Pancreas (tissue), 10 donors: ENCODE data around the gene NFIA. TPM values are rescaled to one million over a fixed set of nuclear protein-coding genes. Genes with fewer than 3 reads are reported as not detected.

ENCODE experiments used
- ATAC-seq, 4 donors: fragments of 200-7000 bp; cut with Tn5 transposase; one replicate each; pipeline versions ENCODE4 v1.8.0 to v1.9.1; 2020; ENCODE audit warnings: mild to moderate bottlenecking in 4 of 4, moderate library complexity in 4 of 4
- DNase-seq, 6 donors: peaks; one replicate each; pipeline ENCODE4 v3.0.0-alpha.2; 2020
- FAIRE-seq: peaks from 2 replicates; lab custom pipeline; 2012; peaks lifted over from hg19 to GRCh38; lab: Jason Lieb, UNC
- H3K27ac ChIP-seq, 4 donors: fragments of 200-600 bp; sonication (generic); 1 replicate in 3 of 4; 2 replicates in 1 of 4; pipeline versions ENCODE4 v1.5.0 to v1.8.0; 2020
- H3K27me3 ChIP-seq, 4 donors: fragments of 200-600 bp; one replicate each; pipeline ENCODE4 v1.8.0; 2021
- H3K36me3 ChIP-seq, 3 donors: fragments of 200-600 bp; sonication (generic) in 1 of 3; one replicate each; pipeline versions ENCODE4 v1.5.0 to v1.8.0; 2020 to 2021
- H3K4me1 ChIP-seq, 3 donors: fragments of 200-600 bp; one replicate each; pipeline ENCODE4 v1.8.0; 2021
- H3K4me3 ChIP-seq, 4 donors: fragments of 200-600 bp; sonication (generic) in 2 of 4; one replicate each; pipeline versions ENCODE4 v1.5.0 to v1.8.0; 2020 to 2021
- H3K9me3 ChIP-seq, 4 donors: fragments of 200-600 bp; one replicate each; pipeline ENCODE4 v1.8.0; 2021
- WGBS, 2 donors: extraction: QIAGEN DNeasy Blood & Tissue Kit; methylation state at CpG; one replicate each; pipeline ENCODE4 v1.1.7; 2013; 5-methylcytosine and 5-hydroxymethylcytosine counted together
- intact Hi-C, 3 donors: fragments of 100-400 bp; cut with DNase I; formaldehyde crosslinking; loops; one replicate each; pipeline versions ENCODE4 v1.11.1 to v1.14.2; 2022
- polyA plus RNA-seq, 2 donors: library from polyadenylated mRNA; stranded (reverse); fragments of 200-250 nt; gene quantifications; one replicate each; pipeline ENCODE4 v1.2.3, GENCODE V29; 2013
- total RNA-seq, 6 donors: library from RNA; stranded (reverse); fragmentation: NEBNext Ultra II Directional in 4 of 6; extraction: Animal tissue kit (Norgen Biotek cat#: 25700) in 4 of 6; gene quantifications; one replicate each; pipeline versions ENCODE4 v1.2.1 to v1.2.4, GENCODE V29; 2021 to 2023
- TF ChIP-seq, protein P1 (sequence below), 4 donors: fragments of 200-600 bp; sonication (generic) in 3 of 4; IDR thresholded peaks; one replicate each; pipeline versions ENCODE4 v1.5.0 to v1.8.0; 2021; ENCODE audit warnings: antibody characterized with exemption in 4 of 4
- donor health status: healthy with polysubstance abuse.
- donor health status: DM: no; HTN: no; CAD: no; lungs with moderate emphysema.
- donor health status: DM: no; HTN: no; CAD: no.
- donor health status: control.
- donor health status: control.
- donor health status: Bipolar disorder and iron deficiency.
- donor health status: DM: yes; HTN: yes; CAD: no.
- donor health status: DM: no; HTN: no; CAD: no.
- donor health status: DM: no; HTN: no; CAD: no.
- donor health status: DM: yes; HTN: yes; CAD: no.

The NFIA gene
- total and polyA plus RNA-seq, 8 donors: 4.9 to 48.1 (median 30.2) TPM

- 81 to 82% methylated on average over 3 of the region's 3 CpGs for WGBS, 2 donors
- Histone ChIP-seq H3K27me3 (no peaks in the 10 kb centered on the region), H3K4me1 (no peaks in the 10 kb centered on the region), H3K4me3 (no peak overlapping the region), H3K9me3 (no peaks in the 10 kb centered on the region), H3K27ac (no peak overlapping the region), H3K36me3 (no peaks in the 10 kb centered on the region)
- intact Hi-C loops: no loop called here
- ATAC-seq: no peak
- FAIRE-seq: no peak
- TF ChIP-seq, protein P1, sequence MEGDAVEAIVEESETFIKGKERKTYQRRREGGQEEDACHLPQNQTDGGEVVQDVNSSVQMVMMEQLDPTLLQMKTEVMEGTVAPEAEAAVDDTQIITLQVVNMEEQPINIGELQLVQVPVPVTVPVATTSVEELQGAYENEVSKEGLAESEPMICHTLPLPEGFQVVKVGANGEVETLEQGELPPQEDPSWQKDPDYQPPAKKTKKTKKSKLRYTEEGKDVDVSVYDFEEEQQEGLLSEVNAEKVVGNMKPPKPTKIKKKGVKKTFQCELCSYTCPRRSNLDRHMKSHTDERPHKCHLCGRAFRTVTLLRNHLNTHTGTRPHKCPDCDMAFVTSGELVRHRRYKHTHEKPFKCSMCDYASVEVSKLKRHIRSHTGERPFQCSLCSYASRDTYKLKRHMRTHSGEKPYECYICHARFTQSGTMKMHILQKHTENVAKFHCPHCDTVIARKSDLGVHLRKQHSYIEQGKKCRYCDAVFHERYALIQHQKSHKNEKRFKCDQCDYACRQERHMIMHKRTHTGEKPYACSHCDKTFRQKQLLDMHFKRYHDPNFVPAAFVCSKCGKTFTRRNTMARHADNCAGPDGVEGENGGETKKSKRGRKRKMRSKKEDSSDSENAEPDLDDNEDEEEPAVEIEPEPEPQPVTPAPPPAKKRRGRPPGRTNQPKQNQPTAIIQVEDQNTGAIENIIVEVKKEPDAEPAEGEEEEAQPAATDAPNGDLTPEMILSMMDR (IDR thresholded peaks at IDR 0.05): no peak
- DNase-seq: no peak
These were observed 414.7 kb downstream of the NFIA start for GRCh38 chr1:61497013-61497412.

DNA sequence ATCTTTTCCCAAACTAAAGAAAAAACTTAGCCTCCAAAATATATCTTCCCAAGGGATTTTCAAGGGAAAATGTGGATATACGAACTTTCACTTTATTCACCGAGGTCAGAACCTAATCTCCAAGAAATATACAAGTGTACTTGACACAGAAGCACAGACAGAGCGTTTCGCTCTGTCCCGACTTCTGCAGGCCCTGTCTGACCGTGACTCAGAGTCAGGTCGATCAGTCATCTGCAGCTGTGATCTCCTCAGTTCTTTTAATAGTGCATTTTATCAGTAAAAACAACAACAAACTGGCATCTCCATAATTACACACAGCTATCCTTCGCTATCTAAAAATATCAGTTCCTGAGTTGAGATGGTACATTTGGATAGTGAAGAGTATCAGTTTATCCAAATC is 416.0 kb downstream of the NFIA start:
- no peak for FAIRE-seq
- intact Hi-C loops: no loop called here
- ATAC-seq: no peak
- Histone ChIP-seq H3K27ac (no peak overlapping the region), H3K9me3 (no peaks in the 10 kb centered on the region), H3K27me3 (no peaks in the 10 kb centered on the region), H3K4me1 (no peaks in the 10 kb centered on the region), H3K4me3 (no peak overlapping the region), H3K36me3 (no peaks in the 10 kb centered on the region)
- 84 to 86% methylated on average over 8 of the region's 8 CpGs for WGBS, 2 donors
- TF ChIP-seq, protein P1 (IDR thresholded peaks at IDR 0.05): no peak
- DNase-seq: no peak

- Histone ChIP-seq H3K4me3 (no peak overlapping the region), H3K4me1 (no peaks in the 10 kb centered on the region), H3K36me3 (no peaks in the 10 kb centered on the region), H3K9me3 (no peaks in the 10 kb centered on the region), H3K27me3 (no peaks in the 10 kb centered on the region), H3K27ac (no peak overlapping the region)
- 60 to 61% methylated on average over 12 of the region's 12 CpGs for WGBS, 2 donors
- DNase-seq (no peak), ATAC-seq (no peak), FAIRE-seq (no peak)
- TF ChIP-seq, protein P1 (IDR thresholded peaks at IDR 0.05): no peak
- intact Hi-C loops: no loop called here
These were observed 419.9 kb downstream of the NFIA start for GRCh38 chr1:61501971-61502916.

DNA sequence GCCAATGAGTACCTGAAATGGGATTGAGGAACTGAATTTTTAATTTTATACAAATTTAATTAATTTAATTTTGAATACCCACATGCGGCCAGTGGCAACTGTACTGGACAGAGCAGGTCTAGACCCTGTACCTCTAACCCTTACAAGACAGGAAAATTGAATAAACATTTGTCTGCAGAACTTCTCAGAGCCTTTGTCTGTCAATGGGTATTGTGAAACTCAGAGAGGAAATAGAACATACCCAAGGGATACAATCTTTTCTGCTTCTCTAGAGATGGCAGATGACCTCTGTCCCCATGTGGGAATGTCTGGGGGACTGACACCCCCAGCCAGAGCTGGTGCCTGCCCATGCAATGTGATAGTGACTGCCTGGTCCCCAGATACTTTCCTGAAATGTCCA is 421.9 kb downstream of the NFIA start:
- H3K27me3 ChIP-seq: no peaks in the 10 kb centered on the region
- FAIRE-seq: no peak

More for the DNA sequence above, 421.9 kb downstream of the NFIA start:
- Histone ChIP-seq H3K4me1 (no peaks in the 10 kb centered on the region), H3K27ac (no peak overlapping the region), H3K4me3 (no peak overlapping the region), H3K9me3 (no peaks in the 10 kb centered on the region), H3K36me3 (no peaks in the 10 kb centered on the region)
- no peak for DNase-seq
- 88 to 89% methylated on average over 1 of the region's 1 CpG for WGBS, 2 donors
- intact Hi-C loops: no loop called here
- ATAC-seq: no peak
- TF ChIP-seq, protein P1 (IDR thresholded peaks at IDR 0.05): no peak
